Measurements from ENCODE around the gene MDH1B. TPM values are rescaled to one million over a fixed set of nuclear protein-coding genes. Genes with fewer than 3 reads are reported as not detected.
A peak's percentile ranks its signal among the peaks of the same experiment; 100 is the strongest.
"Not testable (repeated sequence)": the region's sequence is repeated elsewhere in the genome, so short reads cannot be mapped to it uniquely, and the experiment has no call there.

The MDH1B gene
- total RNA-seq, 3 donors from 2014 or later, result 0.29 to 0.76 (median 0.53) TPM

DNA sequence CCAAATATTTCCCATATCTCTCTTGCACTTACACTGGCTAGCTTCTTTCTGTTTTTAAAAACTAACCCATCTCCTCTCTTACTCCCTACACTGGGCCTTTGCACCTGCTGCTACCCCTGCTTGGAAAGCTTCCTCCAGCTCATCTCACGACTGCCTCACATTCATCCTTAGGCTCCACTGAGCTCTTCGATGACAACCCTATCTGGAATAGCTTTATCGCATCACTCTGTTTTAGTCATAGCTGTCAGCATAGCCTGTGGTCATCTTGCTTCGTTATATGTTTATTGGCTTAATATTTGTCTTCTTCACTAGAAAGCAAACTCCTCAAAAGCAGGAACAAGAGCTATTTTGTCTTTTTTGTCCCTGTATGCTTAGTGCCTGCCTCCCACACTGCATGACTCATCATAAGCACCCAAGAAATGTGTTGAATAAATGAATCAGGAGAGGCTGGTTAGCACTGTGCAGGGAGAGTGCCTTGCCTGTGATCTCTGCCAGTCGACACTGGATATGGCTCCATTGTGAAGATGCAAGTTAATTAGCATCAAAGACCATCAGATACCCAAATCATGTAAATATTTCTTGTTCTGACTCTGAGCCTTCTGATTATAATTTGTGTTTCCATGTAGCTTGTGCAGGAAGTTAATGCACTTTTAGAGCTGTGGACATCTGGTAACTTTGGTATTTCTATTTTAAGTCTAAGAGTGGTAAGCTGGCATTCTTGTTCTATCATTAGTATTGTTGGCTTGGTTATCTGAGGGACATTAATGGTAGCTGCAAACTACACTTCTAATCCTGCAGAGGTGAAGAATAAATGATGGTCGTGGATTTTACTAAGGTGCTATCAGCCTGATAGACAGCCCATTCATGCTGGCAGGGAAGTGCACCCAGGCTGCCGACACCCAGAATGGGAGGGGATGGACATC lies 36.6 kb downstream of the MDH1B start:
- ATAC-seq (peak; percentile 58 to 73), DNase-seq (no peak)

GRCh38 chr2:206727287-206727686 lies 37.8 kb downstream of the MDH1B start:
- Mint-ChIP-seq H3K36me3 (ENCODE audit: insufficient read depth) (no peaks in the 10 kb centered on the region), H3K9me3 (peaks cover 1% of the 10 kb centered on the region), H3K4me3 (no peak overlapping the region), H3K4me1 (ENCODE audit: low read depth) (no peaks in the 10 kb centered on the region), H3K27me3 (ENCODE audit: low read depth) (peaks cover 27% of the 10 kb centered on the region)
- no peak for DNase-seq
- ATAC-seq, result no peak

More for the DNA sequence above, 36.6 kb downstream of the MDH1B start:
- Mint-ChIP-seq H3K4me1 (ENCODE audit: low read depth) (no peaks in the 10 kb centered on the region), H3K36me3 (ENCODE audit: insufficient read depth) (no peaks in the 10 kb centered on the region), H3K4me3 (no peak overlapping the region), H3K9me3 (no peaks in the 10 kb centered on the region), H3K27me3 (ENCODE audit: low read depth) (peaks cover 27% of the 10 kb centered on the region)

DNA sequence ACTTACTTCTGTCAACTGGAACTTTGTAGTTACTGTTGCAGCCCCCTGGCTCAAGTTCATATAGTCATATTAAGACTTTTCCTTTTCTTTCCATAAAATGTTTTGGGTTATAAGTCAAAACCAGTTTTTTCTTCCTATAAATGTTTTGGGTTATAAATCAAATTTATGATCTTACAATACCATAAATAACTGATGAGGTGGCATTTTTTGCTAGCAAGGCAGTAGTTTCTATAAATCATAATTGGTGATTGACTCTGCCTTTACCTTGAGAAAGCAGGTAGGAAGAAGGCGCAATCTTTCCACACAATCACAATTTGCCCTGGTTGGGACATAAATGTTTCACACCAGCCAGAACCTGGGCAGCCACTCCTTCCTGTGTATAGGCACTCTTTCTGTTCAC lies 41.8 kb downstream of the MDH1B start:
- H3K4me3 Mint-ChIP-seq, result no peak overlapping the region
- no peaks in the 10 kb centered on the region for H3K36me3 Mint-ChIP-seq (ENCODE audit: insufficient read depth)
- ATAC-seq (no peak), DNase-seq (no peak)
- H3K9me3 Mint-ChIP-seq, result peaks cover 5% of the 10 kb centered on the region
- H3K27me3 Mint-ChIP-seq (ENCODE audit: low read depth), result peaks cover 25% of the 10 kb centered on the region
- H3K4me1 Mint-ChIP-seq (ENCODE audit: low read depth), result no peaks in the 10 kb centered on the region

DNA sequence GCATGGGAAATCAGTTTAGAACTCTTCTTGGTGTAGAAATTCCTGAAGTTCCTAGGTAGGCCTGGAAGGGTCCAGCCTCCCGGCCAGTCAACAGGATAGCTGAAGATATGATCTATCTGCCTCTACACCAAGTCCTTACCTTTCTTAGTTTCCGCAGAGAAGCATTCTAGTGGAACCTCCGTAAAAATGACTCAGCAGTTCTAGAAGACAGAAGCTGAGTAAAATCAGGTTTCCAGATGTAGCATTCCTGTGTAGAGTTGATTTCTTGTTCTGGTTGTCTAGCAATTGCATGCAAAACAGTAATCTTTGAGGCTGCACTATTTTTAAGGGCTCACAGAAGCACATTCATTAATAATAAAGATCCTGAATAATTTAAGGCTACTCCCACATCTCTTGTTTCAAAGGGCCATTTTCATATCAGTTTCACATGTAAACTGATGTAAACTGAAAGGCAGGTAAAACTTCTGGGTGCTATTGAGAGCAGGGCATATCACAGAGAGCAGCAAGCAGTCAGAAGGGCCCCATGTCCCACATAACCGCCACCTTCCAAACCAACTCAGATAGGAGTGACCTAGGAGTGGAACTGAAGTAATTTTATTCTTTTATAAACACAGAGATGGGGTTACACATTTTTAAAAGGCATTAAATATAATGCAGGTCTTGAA lies 43.7 kb downstream of the MDH1B start:
- Mint-ChIP-seq H3K9me3 (peaks cover 5% of the 10 kb centered on the region), H3K27me3 (ENCODE audit: low read depth) (peaks cover 17% of the 10 kb centered on the region), H3K4me1 (ENCODE audit: low read depth) (no peaks in the 10 kb centered on the region), H3K4me3 (no peak overlapping the region), H3K36me3 (ENCODE audit: insufficient read depth) (no peaks in the 10 kb centered on the region)
- ATAC-seq (no peak), DNase-seq (no peak)

DNA sequence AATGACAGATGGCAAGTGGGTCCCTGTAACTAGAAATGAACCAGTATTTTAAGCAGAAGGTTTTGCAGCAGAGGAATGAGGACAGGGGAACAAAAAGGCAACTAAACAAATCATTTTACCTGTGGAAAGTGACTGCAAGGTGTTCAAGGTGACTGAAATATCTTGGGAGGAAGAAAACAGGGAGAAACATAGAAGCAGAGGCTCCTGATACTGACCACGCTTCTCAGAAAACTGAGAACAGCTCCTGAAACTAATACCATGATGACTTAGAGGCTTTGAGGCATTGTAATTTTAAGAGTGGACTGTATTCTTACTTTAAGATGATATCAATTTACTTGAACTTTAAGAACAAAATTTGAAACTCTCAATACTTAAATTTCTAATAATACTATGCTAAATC lies 46.8 kb downstream of the MDH1B start, which contains the start of gene DYTN:
Gene DYTN, minus strand, starts transcription at position 101 of the 400 bp plus-strand sequence. CDS start 117 bp downstream, outside the sequence.
- Mint-ChIP-seq H3K4me1 (ENCODE audit: low read depth) (no peaks in the 10 kb centered on the region), H3K36me3 (ENCODE audit: insufficient read depth) (no peaks in the 10 kb centered on the region), H3K9me3 (peaks cover 5% of the 10 kb centered on the region), H3K4me3 (no peak within 1 kb of the TSS), H3K27me3 (ENCODE audit: low read depth) (peaks cover 14% of the 10 kb centered on the region)
- DNase-seq, result no peak
- ATAC-seq, result no peak

- H3K9me3 Mint-ChIP-seq, result no peaks in the 10 kb centered on the region
- no peak for DNase-seq
- no peaks in the 10 kb centered on the region for H3K36me3 Mint-ChIP-seq (ENCODE audit: insufficient read depth)
- peaks cover 12% of the 10 kb centered on the region for H3K27me3 Mint-ChIP-seq (ENCODE audit: low read depth)
- ATAC-seq, result no peak
- no peaks in the 10 kb centered on the region for H3K4me1 Mint-ChIP-seq (ENCODE audit: low read depth)
- no peak overlapping the region for H3K4me3 Mint-ChIP-seq
Observed at GRCh38 chr2:206716623-206717022, 48.5 kb downstream of the MDH1B start.

DNA sequence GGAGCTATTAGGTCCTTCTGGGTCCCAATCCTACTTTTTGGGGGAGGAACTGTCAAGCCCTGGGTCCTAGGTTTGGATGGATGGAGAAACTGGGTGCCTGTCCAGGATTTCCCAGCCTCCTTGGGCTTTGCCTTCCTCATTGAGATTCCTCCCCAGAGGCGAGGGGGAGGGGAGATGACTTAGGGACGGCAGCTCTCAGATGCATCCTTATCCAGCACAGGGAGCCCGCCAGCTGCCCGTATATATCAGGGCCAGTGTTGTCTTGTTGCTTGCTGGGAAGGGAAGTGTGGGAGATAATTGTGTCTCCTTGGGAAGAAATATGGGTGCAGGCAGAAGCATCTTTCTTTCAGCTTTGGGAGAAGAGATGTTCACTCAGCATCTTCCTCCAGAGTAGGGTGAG lies 49.9 kb downstream of the MDH1B start:
- H3K9me3 Mint-ChIP-seq; ATAC-seq; DNase-seq; H3K4me3 Mint-ChIP-seq; H3K4me1 Mint-ChIP-seq (ENCODE audit: low read depth); H3K36me3 Mint-ChIP-seq (ENCODE audit: insufficient read depth); H3K27me3 Mint-ChIP-seq (ENCODE audit: low read depth): not testable (repeated sequence)

DNA sequence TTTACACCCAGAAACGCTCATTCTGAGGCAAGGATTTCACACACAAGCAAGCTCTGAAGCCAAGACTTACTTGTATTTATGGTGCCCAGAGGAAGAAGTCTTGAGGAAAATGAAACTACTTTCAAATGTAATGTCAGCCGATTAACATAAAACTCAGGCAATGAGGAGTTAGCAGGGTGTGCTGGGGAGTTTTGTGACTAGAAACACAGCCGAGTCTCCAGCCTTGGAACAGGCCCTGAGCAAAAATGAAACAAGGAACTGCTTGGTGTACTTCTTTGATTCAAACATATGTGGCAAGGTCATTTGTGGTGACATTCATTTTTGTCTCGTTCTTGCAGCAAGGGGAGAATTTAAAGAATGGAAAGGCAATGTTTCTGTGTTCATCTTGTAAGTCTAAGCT lies 51.4 kb downstream of the MDH1B start:
- Mint-ChIP-seq H3K4me1 (ENCODE audit: low read depth) (no peaks in the 10 kb centered on the region), H3K36me3 (ENCODE audit: insufficient read depth) (no peaks in the 10 kb centered on the region), H3K27me3 (ENCODE audit: low read depth) (peaks cover 6% of the 10 kb centered on the region), H3K9me3 (no peaks in the 10 kb centered on the region), H3K4me3 (no peak overlapping the region)
- DNase-seq, result no peak
- no peak for ATAC-seq

- H3K4me3 Mint-ChIP-seq, result no peak overlapping the region
- ATAC-seq, result no peak
- DNase-seq, result no peak
- H3K36me3 Mint-ChIP-seq (ENCODE audit: insufficient read depth), result no peaks in the 10 kb centered on the region
- H3K9me3 Mint-ChIP-seq, result no peaks in the 10 kb centered on the region
- H3K27me3 Mint-ChIP-seq (ENCODE audit: low read depth), result peaks cover 2% of the 10 kb centered on the region
- no peaks in the 10 kb centered on the region for H3K4me1 Mint-ChIP-seq (ENCODE audit: low read depth)
Observed at GRCh38 chr2:206708286-206708685, 56.8 kb downstream of the MDH1B start.

DNA sequence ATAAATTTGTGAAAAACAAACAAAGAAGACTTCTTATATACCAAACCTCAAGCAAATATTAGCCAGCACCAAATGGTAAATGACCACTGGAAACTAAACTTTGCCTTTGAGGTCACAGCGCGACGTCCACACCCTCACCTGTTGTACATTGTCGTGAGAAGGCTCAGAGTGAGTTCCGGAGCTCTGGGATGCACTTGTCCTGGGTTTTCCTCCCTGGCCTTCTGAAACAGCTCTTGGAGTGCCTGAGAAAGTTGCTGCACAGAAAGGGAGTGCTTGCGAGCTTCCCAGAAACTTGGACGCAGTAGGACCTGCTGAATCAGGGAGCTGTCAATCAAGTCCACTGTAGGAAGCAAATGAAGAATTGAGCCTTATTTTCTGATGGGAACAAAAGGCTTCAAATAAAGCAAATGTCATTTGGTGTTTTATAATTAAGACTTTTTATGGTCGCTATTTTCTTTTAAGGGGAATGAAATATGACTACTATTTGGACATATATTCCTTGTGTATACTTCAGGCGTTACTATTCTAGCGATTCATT lies 57.9 kb downstream of the MDH1B start:
- DNase-seq (no peak), ATAC-seq (no peak)
- no peaks in the 10 kb centered on the region for H3K36me3 Mint-ChIP-seq (ENCODE audit: insufficient read depth)
- H3K4me1 Mint-ChIP-seq (ENCODE audit: low read depth), result no peaks in the 10 kb centered on the region
- H3K9me3 Mint-ChIP-seq, result no peaks in the 10 kb centered on the region
- H3K4me3 Mint-ChIP-seq, result no peak overlapping the region
- H3K27me3 Mint-ChIP-seq (ENCODE audit: low read depth), result peaks cover 3% of the 10 kb centered on the region

GRCh38 chr2:206701952-206702605 lies 63.0 kb downstream of the MDH1B start:
- ATAC-seq, result no peak
- no peak for DNase-seq
- H3K4me3 Mint-ChIP-seq, result no peak overlapping the region
- no peaks in the 10 kb centered on the region for H3K9me3 Mint-ChIP-seq
- peaks cover 15% of the 10 kb centered on the region for H3K27me3 Mint-ChIP-seq (ENCODE audit: low read depth)
- no peaks in the 10 kb centered on the region for H3K36me3 Mint-ChIP-seq (ENCODE audit: insufficient read depth)
- H3K4me1 Mint-ChIP-seq (ENCODE audit: low read depth), result no peaks in the 10 kb centered on the region

DNA sequence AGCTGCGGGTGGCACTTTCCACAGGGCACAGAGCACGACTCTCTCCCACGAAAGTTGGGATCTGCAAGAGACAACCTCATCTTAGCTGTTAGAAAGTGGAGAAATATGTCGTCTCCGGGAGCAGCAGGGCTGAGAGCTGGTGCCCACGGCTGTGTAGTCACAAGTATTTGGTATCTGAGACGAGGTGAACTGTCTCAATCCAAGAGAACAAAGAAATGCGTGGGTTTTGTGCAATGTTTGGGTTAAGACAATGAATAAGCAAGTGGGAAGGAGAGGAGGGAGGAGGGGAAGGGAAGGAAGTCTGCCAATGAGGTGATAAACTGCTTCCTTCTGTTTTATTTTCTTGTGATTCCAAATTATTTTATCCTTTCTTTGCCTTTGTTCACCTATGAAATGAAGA lies 65.0 kb downstream of the MDH1B start:
- H3K4me1 Mint-ChIP-seq (ENCODE audit: low read depth), result no peaks in the 10 kb centered on the region
- H3K36me3 Mint-ChIP-seq (ENCODE audit: insufficient read depth), result no peaks in the 10 kb centered on the region
- H3K27me3 Mint-ChIP-seq (ENCODE audit: low read depth), result peaks cover 15% of the 10 kb centered on the region
- no peaks in the 10 kb centered on the region for H3K9me3 Mint-ChIP-seq
- DNase-seq (no peak), ATAC-seq (peak in 1 of 2 donors; percentile 43)
- no peak overlapping the region for H3K4me3 Mint-ChIP-seq

DNA sequence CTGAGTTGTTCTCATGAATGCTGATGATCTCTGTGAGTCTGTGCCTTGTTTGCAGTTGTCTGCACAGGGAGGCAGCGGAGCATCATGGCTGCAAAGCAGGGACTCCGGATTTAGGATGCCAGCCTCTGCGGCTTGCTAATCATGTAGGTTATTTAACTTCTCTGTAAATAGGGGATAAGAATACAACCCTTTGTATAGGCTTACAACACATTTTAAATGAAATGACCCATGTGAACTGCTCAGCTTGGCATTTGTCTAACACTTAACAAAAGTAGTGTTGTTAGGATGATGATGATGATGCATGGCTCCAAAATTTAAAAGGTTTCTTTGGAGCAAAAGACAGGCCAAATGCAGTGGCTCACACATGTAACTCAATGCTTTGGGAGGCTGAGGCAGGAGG lies 66.3 kb downstream of the MDH1B start:
- Mint-ChIP-seq H3K4me1 (ENCODE audit: low read depth) (no peaks in the 10 kb centered on the region), H3K36me3 (ENCODE audit: insufficient read depth) (no peaks in the 10 kb centered on the region), H3K9me3 (no peaks in the 10 kb centered on the region), H3K27me3 (ENCODE audit: low read depth) (peaks cover 15% of the 10 kb centered on the region), H3K4me3 (no peak overlapping the region)
- no peak for ATAC-seq
- DNase-seq, result no peak

GRCh38 chr2:206696910-206697309 lies 68.2 kb downstream of the MDH1B start:
- no peak overlapping the region for H3K4me3 Mint-ChIP-seq
- H3K4me1 Mint-ChIP-seq (ENCODE audit: low read depth), result no peaks in the 10 kb centered on the region
- no peak for ATAC-seq

More at GRCh38 chr2:206696910-206697309, 68.2 kb downstream of the MDH1B start:
- Mint-ChIP-seq H3K9me3 (no peaks in the 10 kb centered on the region), H3K36me3 (ENCODE audit: insufficient read depth) (no peaks in the 10 kb centered on the region), H3K27me3 (ENCODE audit: low read depth) (peaks cover 9% of the 10 kb centered on the region)
- no peak for DNase-seq
